WTC11 (cell line): Measurements from ENCODE around the gene TNIK.

Source experiments
- AFF4 ChIP-seq: sonication (generic); formaldehyde crosslinking; IDR thresholded peaks from 2 replicates; pipeline ENCODE4 v1.8.1; 2023; ENCODE audit warnings: mild to moderate bottlenecking, missing genetic modification reagents, borderline replicate concordance
- ATF2 ChIP-seq: sonication (generic); formaldehyde crosslinking; IDR thresholded peaks from 2 replicates; pipeline ENCODE4 v1.8.1; 2022; ENCODE audit warnings: low read depth, missing genetic modification reagents, borderline replicate concordance
- ATF3 ChIP-seq: sonication (generic); formaldehyde crosslinking; conservative IDR thresholded peaks from 2 replicates; pipeline ENCODE4 v1.8.1; 2022; ENCODE audit warnings: mild to moderate bottlenecking, missing genetic modification reagents
- CREB1 ChIP-seq: sonication (generic); formaldehyde crosslinking; IDR thresholded peaks from 2 replicates; pipeline ENCODE4 v1.8.0; 2023; ENCODE audit warnings: mild to moderate bottlenecking, missing genetic modification reagents
- CTCF ChIP-seq: fragments of 200-600 bp; IDR thresholded peaks from 2 replicates; pipeline ENCODE4 v1.8.0; 2022; ENCODE audit warnings: antibody characterized with exemption
- IRF2 ChIP-seq: sonication (generic); formaldehyde crosslinking; IDR thresholded peaks from 2 replicates; pipeline ENCODE4 v1.8.0; 2022; ENCODE audit warnings: low read depth, missing genetic modification reagents, borderline replicate concordance
- PRDM15 ChIP-seq: sonication (generic); formaldehyde crosslinking; IDR thresholded peaks from 2 replicates; pipeline ENCODE4 v1.8.0; 2022; ENCODE audit warnings: missing genetic modification reagents
- SMAD3 ChIP-seq: sonication (generic); formaldehyde crosslinking; IDR thresholded peaks from 2 replicates; pipeline ENCODE4 v1.8.0; 2022; ENCODE audit warnings: missing genetic modification reagents, mild to moderate bottlenecking, borderline replicate concordance

- TF ChIP-seq CTCF = no peak
- no peak for TF ChIP-seq PRDM15
- no peak for TF ChIP-seq CREB1 (CRISPR knock-in tag)
- no peak for TF ChIP-seq IRF2 (CRISPR knock-in tag)
- no peak for TF ChIP-seq ATF2 (CRISPR knock-in tag)
- TF ChIP-seq AFF4 (CRISPR knock-in tag) = no peak
- TF ChIP-seq ATF3 (CRISPR knock-in tag) = no peak
- TF ChIP-seq SMAD3 (CRISPR knock-in tag) = no peak
Measured at GRCh38 chr3:171295484-171296373, 164.5 kb downstream of the TNIK start.
